HL-60 (cell line): ENCODE data around the gene RHBDL1.

Source experiments
- DNase-seq, 2 experiments: peaks; one replicate each; pipeline ENCODE4 v3.0.0-alpha.2; 2010 to 2020; ENCODE audit warnings: low read depth in 1 of 2, low spot score in 1 of 2
- H3K27ac ChIP-seq: fragments of 250-450 bp; sonication (Bioruptor Pico); replicated peaks from 2 replicates; pipeline ENCODE4 v1.5.1; 2020; ENCODE audit warnings: mild to moderate bottlenecking, moderate library complexity
- H3K27me3 ChIP-seq: fragments of 250-450 bp; sonication (Bioruptor Pico); 2 replicates; pipeline ENCODE4 v1.5.1; 2021; ENCODE audit warnings: mild to moderate bottlenecking, moderate library complexity; ENCODE audit not compliant: insufficient read depth, poor library complexity, severe bottlenecking
- H3K4me3 ChIP-seq: replicated peaks from 2 replicates; pipeline ENCODE4 v1.5.1; 2011; ENCODE audit warnings: mild to moderate bottlenecking, control low read depth, low read length; ENCODE audit not compliant: insufficient read depth
- GABPA ChIP-seq: IDR thresholded peaks from 2 replicates; pipeline ENCODE4 v1.6.1; 2012; ENCODE audit warnings: low read depth
- POLR2AphosphoS5 ChIP-seq: IDR thresholded peaks from 2 replicates; pipeline ENCODE4 v1.6.1; 2012; ENCODE audit warnings: low read depth
- REST ChIP-seq: IDR thresholded peaks from 2 replicates; pipeline ENCODE4 v1.6.1; 2012; ENCODE audit warnings: low read depth; ENCODE audit not compliant: insufficient replicate concordance
- SPI1 ChIP-seq: IDR thresholded peaks from 2 replicates; pipeline ENCODE4 v1.6.1; 2012; ENCODE audit warnings: low read depth, mild to moderate bottlenecking, borderline replicate concordance
- TF ChIP-seq, protein P1 (sequence below): IDR thresholded peaks from one replicate; pipeline ENCODE4 v1.5.1; 2011; ENCODE audit warnings: low read length, control low read depth, inconsistent platforms; ENCODE audit not compliant: insufficient read depth

RHBDL1 gene

DNA sequence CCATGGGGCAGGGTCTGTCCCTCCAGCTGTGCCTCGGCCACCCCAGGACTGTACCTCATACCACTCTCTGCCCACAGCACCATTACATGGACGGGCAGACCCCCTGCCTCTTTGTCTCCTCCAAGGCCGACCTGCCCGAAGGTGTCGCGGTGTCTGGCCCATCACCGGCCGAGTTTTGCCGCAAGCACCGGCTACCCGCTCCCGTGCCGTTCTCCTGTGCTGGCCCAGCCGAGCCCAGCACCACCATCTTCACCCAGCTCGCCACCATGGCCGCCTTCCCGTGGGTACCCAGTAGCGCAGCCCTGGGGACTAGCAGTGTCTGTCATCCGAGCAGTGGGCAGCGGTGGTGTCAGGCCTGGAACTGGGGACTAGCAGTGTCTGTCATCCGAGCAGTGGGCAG lies 2.6 kb upstream of the RHBDL1 start:
- no peak overlapping the region for H3K27ac ChIP-seq
- H3K27me3 ChIP-seq = no peaks in the 10 kb centered on the region
- no peak overlapping the region for H3K4me3 ChIP-seq
- DNase-seq = no peak
- TF ChIP-seq GABPA (no peak), REST (no peak), POLR2AphosphoS5 (no peak), SPI1 (no peak)
- TF ChIP-seq, protein P1, sequence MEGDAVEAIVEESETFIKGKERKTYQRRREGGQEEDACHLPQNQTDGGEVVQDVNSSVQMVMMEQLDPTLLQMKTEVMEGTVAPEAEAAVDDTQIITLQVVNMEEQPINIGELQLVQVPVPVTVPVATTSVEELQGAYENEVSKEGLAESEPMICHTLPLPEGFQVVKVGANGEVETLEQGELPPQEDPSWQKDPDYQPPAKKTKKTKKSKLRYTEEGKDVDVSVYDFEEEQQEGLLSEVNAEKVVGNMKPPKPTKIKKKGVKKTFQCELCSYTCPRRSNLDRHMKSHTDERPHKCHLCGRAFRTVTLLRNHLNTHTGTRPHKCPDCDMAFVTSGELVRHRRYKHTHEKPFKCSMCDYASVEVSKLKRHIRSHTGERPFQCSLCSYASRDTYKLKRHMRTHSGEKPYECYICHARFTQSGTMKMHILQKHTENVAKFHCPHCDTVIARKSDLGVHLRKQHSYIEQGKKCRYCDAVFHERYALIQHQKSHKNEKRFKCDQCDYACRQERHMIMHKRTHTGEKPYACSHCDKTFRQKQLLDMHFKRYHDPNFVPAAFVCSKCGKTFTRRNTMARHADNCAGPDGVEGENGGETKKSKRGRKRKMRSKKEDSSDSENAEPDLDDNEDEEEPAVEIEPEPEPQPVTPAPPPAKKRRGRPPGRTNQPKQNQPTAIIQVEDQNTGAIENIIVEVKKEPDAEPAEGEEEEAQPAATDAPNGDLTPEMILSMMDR = no peak

GRCh38 chr16:673399-673991 lies 2.0 kb upstream of the RHBDL1 start:
- TF ChIP-seq POLR2AphosphoS5 (no peak), REST (no peak), SPI1 (no peak), GABPA (no peak)
- TF ChIP-seq, protein P1 = no peak
- Histone ChIP-seq H3K27ac (no peak overlapping the region), H3K4me3 (no peak overlapping the region), H3K27me3 (no peaks in the 10 kb centered on the region)
- DNase-seq = no peak

DNA sequence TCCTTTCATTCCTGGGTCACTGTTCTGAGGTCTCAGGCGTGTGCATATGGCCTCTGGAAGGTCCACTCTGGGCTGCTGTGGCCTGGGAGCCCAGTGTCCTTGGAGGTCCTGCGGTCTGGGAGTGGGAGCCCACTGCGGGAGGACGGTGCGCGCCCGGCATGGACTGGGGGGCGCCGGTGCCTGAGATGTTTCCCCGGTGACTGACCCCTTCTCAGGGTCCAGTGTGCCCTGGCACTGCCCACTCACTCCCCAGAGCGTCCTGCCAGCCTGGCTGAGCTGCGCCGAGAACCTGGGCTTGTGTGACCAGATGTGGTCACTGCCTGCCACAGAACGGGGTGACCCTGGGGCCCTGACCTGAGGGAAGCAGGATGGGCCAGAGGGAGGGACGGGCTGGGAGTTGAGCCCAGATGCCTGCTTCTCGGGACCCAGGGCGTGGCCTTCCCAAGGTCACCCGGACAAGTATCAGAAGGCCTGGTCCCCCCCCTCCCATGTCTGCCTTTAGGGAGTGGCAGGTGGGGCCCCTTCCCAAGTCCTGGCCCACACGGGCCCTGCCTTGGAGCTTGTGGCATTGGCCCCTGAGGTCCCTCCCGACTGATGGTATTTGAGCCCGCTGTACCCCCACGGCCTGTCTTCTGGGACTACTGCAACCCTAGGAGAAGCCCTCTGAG lies 1.1 kb upstream of the RHBDL1 start:
- TF ChIP-seq POLR2AphosphoS5 (0 out of 2 replicates have a peak, but pooled peaks have one; percentile 7), SPI1 (no peak)
- Histone ChIP-seq H3K4me3 (no peak overlapping the region), H3K27ac (no peak overlapping the region), H3K27me3 (no peaks in the 10 kb centered on the region)
- DNase-seq = no peak

DNA sequence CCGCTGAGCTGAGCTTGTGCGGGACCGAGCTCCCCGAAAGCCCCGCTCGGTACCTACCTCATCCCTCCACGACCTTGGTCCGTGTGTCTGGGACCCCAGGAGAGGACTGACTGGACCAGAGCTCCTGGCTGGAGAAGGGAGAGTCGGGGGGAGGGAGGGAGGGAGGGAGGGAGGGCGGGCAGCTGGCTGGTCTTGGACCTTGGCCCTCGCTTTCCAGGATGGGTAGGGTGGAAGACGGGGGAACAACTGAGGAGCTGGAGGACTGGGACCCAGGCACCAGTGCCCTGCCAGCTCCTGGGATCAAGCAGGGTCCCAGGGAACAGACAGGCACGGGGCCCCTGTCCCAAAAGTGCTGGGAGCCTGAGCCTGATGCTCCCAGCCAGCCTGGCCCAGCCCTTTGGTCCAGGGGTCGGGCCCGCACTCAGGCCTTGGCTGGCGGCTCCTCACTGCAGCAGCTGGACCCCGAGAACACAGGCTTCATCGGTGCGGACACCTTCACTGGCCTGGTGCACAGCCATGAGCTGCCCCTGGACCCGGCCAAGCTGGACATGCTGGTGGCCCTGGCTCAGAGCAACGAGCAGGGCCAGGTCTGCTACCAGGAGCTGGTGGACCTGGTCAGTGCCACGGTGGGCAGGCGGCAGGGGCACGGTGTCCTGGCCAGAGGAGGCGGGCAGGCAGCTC lies 553 bp downstream of the RHBDL1 start:
- DNase-seq = no peak
- no peaks in the 10 kb centered on the region for H3K27me3 ChIP-seq
- no peak overlapping the region for H3K27ac ChIP-seq
- H3K4me3 ChIP-seq = no peak overlapping the region
- TF ChIP-seq, protein P1 = no peak
- TF ChIP-seq REST (no peak), GABPA (no peak), POLR2AphosphoS5 (no peak), SPI1 (no peak)
